ENCODE measurements around the gene ZBTB11. TPM values are rescaled to one million over a fixed set of nuclear protein-coding genes. Genes with fewer than 3 reads are reported as not detected.
"Not testable (repeated sequence)": the region's sequence is repeated elsewhere in the genome, so short reads cannot be mapped to it uniquely, and the experiment has no call there.

ZBTB11 gene
- polyA plus RNA-seq, 4 donors: 22.8 to 26.0 (median 23.9) TPM

DNA sequence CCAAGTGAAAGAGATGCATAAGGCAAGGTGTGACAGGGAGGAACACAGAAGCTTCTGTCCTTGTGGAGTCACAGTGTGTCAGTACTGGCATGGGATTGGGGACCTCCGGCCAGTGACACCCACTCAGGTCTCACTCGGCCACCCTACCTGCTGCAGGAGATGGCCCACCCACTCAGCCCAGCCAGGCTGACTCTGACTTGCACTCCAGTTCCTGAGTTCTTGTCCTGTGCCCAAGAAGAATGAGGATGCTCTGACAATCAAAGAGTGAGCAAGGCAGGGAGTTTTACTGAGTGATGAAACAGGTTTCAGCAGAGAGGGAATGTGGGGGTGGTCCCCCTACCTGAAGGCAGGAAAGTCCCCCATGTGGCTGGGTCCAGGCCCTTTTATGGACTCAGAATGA lies 52.1 kb downstream of the ZBTB11 start:
- DNase-seq (ENCODE audit: low read depth in 4 of 4, low spot score in 3 of 4): no peak

GRCh38 chr3:101623656-101624055 lies 53.3 kb downstream of the ZBTB11 start:
- DNase-seq (ENCODE audit: low read depth in 4 of 4, low spot score in 3 of 4): no peak

- no peak for DNase-seq (ENCODE audit: low read depth in 4 of 4, low spot score in 3 of 4)
Measured at GRCh38 chr3:101619734-101620133, 57.2 kb downstream of the ZBTB11 start.

DNA sequence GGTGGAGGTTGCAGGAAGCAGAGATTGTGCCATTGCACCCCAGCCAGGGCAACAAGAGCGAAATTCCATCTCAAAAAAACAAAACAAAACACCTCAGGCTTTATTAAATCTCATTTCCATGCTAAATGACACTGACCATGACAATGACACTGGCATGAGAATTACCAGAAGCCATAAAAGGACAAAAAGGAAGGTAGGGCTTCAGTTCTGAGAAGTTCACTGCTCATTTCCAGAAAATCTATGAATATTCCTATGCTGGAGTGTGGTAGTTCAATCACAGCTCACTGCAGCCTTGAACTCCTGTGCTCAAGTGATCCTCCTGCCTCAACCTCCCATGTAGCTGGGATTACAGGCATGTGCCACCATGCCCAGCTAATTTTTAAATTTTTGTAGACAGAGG lies 58.2 kb downstream of the ZBTB11 start:
- DNase-seq (ENCODE audit: low read depth in 4 of 4, low spot score in 3 of 4): no peak

GRCh38 chr3:101617478-101617877 lies 59.5 kb downstream of the ZBTB11 start:
- DNase-seq (ENCODE audit: low read depth in 4 of 4, low spot score in 3 of 4): no peak

GRCh38 chr3:101615525-101615924 lies 61.4 kb downstream of the ZBTB11 start:
- DNase-seq (ENCODE audit: low read depth in 4 of 4, low spot score in 3 of 4): no peak

DNA sequence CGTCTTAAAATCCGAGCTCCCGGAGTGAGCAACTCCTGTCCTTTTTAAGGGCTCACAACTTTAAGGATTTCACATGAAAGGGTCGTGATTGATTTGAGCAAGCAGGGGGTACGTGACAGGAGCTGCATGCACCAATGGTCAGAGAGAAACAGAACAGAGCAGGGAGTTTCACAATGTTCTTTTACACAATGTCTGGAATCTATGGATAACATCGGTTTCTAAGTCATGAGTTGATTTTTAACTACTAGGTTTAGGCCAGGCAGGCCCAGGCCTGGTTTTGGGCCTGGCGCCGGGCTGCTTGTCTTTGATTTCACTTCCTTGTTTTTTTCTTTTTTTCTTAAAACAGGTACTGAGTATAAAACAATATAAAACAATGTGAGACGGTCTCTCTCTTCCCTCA lies 63.9 kb downstream of the ZBTB11 start:
- not testable (repeated sequence) for DNase-seq (ENCODE audit: low read depth in 4 of 4, low spot score in 3 of 4)

DNA sequence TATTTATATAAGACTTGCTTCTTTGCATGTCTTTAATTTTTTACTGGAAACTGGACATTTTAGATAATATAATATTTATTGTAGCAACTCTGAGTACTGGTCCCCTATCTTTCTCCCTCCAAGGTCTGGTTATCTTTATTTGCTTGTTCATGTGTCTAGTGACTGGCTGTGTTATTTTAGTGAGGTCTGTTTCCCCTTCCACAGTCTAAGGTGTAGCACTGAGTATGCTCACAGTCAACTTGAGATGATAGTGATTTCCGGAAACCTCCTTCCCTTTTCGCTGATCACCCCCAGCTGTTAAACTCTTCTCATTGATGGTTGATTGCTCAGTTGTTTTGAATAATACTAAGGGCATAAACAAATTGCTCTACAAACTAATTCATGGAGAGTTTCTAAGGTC lies 65.9 kb downstream of the ZBTB11 start:
- DNase-seq (ENCODE audit: low read depth in 4 of 4, low spot score in 3 of 4): no peak

DNA sequence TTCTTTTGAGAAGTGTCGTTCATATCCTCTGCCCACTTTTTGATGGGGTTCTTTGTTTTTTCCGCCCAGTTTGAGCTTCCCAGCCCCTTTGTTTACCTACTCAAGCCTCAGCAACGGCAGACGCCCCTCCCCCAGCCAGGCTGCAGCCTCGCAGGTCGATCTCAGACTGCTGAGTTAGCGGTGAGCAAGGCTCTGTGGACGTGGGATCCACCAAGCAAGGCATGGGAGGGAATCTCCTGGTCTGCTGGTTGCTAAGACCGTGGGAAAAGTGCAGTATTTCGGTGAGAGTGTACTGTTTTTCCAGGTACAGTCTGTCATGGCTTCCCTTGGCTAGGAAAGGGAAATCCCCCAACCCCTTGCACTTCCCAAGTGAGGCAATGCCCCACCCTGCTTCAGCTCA lies 71.5 kb downstream of the ZBTB11 start:
- not testable (repeated sequence) for DNase-seq (ENCODE audit: low read depth in 4 of 4, low spot score in 3 of 4)

- no peak for DNase-seq (ENCODE audit: low read depth in 4 of 4, low spot score in 3 of 4)
Measured at GRCh38 chr3:101603184-101603583, 73.7 kb downstream of the ZBTB11 start.

DNA sequence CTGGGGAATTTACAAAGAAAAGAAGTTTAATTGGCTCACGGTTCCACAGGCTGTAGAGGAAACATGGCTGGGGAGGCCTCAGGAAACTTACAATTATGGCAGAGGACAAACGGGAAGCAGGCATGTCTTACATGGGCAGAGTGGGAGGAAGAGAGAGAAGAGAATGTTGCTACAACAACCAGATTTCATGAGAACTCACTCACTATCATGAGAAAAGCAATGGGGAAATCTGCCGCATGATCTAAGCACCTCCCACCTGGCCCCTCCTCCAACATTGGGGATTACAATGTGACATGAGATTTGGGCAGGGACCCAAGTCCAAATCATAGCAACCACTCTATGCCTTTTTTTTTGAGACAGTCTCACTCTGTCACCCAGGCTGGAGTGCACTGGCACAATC lies 74.2 kb downstream of the ZBTB11 start:
- no peak for DNase-seq (ENCODE audit: low read depth in 4 of 4, low spot score in 3 of 4)

Other genes with a start within 250 kb of the ZBTB11 start
- 100 to 1,000 TPM in 1 of 4 donors, 10 to 100 TPM in 3; 62.8 to 101 (median 80.9) TPM for gene SENP7, start 163.9 kb downstream of the ZBTB11 start, polyA plus RNA-seq (ENCODE audit: insufficient read length in 4 of 4)
- gene TRMT10C, start 115.3 kb downstream of the ZBTB11 start, polyA plus RNA-seq (ENCODE audit: insufficient read length in 4 of 4): 10 to 100 TPM; 25.1 to 45.5 (median 31.9) TPM
- 100 to 1,000 TPM; 198 to 272 (median 224) TPM for gene PCNP, start 103.0 kb downstream of the ZBTB11 start, polyA plus RNA-seq (ENCODE audit: insufficient read length in 4 of 4)
- 1,000 to 10,000 TPM; 1,503 to 1,609 (median 1,554) TPM for gene RPL24, start 9.6 kb upstream of the ZBTB11 start, polyA plus RNA-seq (ENCODE audit: insufficient read length in 4 of 4)
- gene CEP97, start 47.5 kb upstream of the ZBTB11 start, polyA plus RNA-seq (ENCODE audit: insufficient read length in 4 of 4): 10 to 100 TPM; 13.6 to 19.8 (median 17.2) TPM
- 1 to 10 TPM; 5.6 to 8.8 (median 6.2) TPM for gene NXPE3, start 102.1 kb upstream of the ZBTB11 start, polyA plus RNA-seq (ENCODE audit: insufficient read length in 4 of 4)
- gene NFKBIZ, start 172.4 kb upstream of the ZBTB11 start, polyA plus RNA-seq (ENCODE audit: insufficient read length in 4 of 4): 10 to 100 TPM in 2 of 4 donors, 1 to 10 TPM in 2; 5.2 to 70.8 (median 9.3) TPM

Data from left renal pelvis (tissue), 4 donors.